GM18873 (cell line): Measurements from ENCODE around the gene LDLRAD1.
"Not testable (repeated sequence)": the region's sequence is repeated elsewhere in the genome, so short reads cannot be mapped to it uniquely, and the experiment has no call there.

Experiments
- ATAC-seq: cut with Tn5 transposase; IDR thresholded peaks from one replicate; pipeline ENCODE4 v1.9.1; 2021; ENCODE audit warnings: mild to moderate bottlenecking, moderate library complexity, moderate number of reproducible peaks; ENCODE audit not compliant: unreplicated experiment, low FRiP score

The LDLRAD1 gene

DNA sequence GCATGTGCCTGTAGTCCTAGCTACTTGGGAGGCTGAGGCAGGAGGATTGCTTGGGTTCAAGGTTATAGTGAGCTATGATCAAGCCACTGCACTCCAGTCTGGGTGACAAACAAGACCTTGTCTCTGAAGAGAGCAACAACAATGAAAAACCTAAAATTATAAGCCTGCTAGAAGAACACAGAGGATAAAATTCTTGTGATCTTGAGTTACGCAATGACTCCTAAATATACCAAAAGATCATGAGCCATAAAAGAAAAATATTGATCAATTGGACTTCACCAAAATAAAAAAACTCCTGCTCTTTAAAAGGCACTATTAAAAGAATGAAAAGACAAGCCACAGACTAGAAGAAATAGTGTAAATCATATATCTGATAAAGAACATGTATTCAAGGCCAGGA, 22.3 kb downstream of the LDLRAD1 start:
- ATAC-seq: no peak

DNA sequence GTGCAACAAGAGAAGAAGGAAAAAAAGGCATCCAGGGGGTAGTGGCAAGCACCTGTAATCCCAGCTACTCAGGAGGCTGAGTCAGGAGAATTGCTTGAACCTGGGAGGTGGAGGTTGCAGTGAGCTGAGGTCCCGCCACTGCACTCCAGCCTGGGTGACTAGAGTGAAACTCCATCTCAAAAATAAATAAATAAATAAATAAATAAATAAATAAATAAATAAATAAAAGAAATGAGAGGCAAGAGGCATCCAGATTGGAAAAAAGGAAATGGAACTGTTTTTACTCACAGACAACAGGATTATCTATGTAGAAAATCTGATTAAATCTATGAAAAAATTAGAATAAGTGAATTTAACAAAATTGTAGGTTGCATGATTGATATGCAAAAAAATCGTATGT, 23.5 kb downstream of the LDLRAD1 start:
- ATAC-seq: not testable (repeated sequence)

DNA sequence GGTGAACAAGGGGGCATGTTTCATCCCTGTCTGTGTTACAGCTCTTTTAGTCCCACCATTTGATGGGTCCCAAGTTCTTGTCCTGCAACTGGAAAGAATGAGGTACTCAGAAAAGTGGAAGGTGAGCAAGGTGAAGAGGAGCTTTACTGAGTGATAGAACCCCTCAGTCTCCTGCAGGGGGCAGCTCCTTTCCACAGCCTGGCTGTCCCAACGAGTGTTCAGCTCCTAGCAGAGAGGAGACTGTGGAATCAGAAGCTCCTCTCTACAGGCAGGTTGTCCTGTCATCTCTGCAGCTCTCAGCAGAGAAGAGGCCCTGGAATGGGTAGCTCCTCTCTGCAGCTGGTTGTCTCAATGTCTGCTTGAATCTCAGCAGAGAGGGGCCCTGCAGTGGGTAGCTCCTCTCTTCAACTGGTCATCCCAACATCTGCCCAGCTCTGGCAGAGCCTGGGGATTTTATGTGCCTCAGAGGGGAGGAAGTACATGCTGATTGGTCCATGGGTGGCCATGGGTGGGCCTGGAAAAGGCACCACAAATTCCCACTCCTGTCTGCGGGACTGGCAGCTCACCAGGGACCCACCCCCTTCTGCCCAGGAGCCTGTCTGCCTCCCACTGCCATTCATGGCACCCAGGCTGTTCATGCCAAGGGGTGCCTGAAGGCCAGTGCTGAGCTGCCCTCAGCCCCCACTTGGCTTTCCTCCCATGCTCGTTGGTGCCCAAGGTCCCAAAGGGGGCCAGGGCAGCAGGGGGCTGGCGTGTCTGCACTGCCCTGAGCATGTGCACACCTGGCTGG, 25.7 kb downstream of the LDLRAD1 start:
- ATAC-seq: no peak

DNA sequence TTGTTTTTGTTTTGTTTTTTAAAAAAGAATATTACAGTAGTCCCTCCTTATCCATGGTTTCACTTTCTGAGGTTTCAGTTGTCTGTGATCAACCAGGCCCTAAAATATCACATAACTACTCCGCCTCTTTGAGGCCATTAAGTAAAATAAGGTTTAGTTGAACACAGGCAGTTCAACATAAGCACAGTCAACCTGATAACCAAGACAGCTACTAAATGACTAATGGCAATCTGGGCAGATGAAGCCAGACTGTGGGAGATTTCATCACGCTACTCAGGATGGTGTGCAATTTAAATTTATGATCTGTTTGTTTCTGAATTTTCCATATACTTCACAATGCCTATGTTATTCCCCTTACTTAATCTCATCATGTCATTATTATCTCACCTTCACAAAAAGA, 30.1 kb downstream of the LDLRAD1 start:
- ATAC-seq: no peak

DNA sequence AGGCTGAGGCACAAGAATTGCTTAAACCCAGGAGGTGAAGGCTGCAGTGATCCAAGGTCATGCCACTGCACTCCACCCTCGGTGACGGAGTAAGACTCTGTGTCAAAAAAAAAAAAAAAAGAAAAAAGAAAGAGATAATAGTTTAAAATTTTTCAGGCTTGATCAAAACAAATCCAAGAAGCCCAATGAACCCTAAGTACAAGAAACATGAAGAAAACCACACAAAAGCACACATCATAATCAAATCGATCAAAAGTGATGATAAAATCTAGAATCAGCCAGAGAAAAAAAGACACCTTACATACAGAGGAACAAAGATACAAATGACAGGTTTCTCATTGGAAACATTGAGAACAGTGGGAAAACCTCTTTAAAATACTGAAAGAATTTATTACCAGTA, 31.5 kb downstream of the LDLRAD1 start:
- no peak for ATAC-seq

DNA sequence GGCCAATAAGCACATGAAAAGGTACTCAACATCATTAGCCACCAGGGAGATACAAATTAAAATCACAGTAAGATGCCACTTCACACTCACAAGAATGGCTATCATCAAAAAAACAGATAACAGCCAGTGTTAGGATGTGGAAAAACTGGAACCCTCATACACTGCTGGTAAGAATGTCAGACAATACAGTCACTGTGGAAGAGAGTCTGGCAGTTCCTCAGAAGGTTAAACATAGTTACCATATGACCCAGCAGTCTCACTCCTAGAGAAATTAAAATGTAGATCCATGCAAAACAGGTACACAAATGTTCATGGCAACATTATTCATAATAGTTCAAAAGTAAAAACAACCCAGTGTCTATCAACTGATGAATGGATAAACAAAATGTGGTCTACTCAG, 33.3 kb downstream of the LDLRAD1 start:
- no peak for ATAC-seq

DNA sequence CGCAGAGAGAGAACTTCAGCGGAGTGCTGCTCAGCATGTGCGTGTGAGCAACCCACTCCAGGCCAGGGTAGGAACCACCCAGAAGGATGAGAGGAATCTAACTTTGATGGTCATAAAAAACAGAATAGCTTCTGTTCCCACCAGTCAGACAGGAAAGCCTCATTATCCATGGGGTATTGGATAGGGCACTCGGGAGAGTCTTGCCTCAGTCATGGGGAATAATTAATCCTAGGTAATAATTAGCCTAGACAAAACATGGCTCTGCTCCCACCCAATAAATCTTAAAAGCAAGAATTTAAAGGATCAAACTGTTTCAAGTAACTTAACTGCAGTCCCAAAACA, 35.3 kb downstream of the LDLRAD1 start:
- no peak for ATAC-seq

DNA sequence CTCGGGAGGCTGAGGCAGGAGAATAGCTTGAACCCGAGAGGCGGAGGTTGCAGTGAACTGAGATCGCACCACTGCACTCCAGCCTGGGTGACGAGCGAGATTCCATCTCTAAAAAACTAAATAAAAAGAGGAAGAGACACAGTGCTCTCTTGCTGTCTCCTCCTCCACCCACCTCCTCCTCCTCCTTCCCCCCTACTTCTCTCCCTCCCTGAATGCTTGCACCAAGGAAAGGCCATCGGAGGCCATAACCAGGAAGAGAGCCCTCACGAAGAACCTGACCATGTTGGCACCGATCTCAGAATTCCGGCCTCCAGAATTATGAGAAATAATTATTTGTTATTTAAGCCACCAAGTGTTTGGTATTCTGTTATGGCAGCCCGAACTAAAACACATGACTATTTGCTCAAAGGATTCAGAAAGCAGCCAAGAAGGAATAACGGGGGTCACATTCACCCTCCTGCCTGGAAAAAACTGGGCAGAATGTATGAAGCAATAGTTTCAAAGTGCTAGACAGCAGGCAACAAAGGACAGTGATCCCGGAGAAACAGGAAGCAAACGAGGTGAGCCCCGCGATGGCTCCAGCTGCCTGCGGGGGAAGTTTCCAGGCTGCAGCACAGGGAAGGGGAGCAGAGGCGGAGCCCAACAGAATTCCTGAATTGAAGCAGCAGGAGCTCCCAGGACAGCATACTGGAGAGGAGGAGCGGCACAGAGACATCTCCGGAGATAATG, 35.8 kb downstream of the LDLRAD1 start:
- ATAC-seq: no peak

DNA sequence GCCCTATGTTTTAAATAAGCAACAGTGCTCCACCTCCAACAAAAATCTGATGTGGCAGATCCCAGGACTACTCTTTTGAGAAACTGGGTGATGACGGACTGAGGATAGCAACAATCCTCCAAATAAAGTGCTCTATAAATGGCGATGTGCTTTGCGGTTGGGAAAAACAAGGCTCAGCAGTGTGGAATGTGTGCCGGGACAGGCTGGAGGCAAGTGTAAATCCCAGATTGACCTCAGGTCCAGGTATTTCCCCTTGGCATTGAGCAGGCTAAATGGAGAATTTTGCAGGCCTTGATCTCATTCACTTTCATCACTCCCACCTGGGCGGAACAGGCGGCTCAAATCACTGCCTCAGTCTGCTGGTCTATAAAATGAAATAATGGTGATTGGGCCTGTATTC, 36.8 kb downstream of the LDLRAD1 start:
- no peak for ATAC-seq

DNA sequence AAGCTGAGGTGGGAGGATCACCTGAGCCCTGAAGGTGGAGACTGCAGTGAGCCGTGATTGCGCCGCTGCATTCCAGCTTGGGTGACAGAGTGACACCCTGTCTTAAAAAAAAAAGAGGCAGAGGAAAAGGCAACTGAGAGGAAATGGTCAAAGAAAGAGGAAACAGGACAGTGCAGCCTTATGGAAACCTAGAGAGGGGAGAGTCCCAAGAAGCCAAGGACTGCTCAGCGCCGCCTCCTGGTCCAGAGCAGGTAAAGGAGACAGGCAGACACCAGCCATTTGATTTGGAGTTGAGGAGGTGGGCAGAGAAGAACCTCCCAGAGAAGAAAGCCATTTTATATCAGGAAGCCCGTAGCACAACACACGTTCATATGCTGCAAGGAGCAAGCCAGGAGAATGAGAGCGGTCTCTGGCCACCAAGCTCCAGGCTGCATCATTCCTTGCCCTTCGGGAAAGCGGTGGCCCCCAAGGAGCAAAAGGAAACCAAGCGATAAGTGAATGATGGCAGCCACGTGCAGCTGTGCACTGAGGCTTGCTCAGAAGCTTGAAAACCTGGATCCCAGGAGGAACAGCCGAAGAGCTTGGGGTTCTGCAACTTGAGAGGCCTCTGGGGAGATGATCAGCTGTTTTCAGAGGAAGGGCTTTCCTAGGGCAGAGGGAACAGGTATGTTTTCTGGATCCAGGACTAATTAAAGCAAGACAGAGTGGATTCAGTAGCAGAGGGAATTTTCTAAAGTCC, 38.1 kb downstream of the LDLRAD1 start:
- no peak for ATAC-seq

DNA sequence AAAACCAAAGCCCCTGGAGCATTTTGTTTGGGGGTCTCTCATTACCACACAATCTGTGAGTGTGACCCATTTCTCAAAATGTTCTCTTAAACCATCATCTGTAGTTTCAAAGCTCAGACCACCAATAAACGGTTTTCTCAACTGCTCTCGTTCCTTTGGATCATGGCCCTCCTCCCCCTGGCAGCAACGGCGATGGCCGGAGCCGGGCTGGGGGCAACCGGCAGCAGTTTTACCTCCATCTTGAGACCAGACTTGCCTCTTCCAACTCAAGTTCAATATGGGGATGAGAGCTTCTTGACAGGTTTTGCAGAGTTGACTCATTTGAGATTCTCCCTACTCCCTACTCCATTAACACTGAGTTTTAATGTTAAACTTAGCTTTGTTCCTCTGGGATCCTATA, 42.1 kb downstream of the LDLRAD1 start:
- ATAC-seq: no peak

DNA sequence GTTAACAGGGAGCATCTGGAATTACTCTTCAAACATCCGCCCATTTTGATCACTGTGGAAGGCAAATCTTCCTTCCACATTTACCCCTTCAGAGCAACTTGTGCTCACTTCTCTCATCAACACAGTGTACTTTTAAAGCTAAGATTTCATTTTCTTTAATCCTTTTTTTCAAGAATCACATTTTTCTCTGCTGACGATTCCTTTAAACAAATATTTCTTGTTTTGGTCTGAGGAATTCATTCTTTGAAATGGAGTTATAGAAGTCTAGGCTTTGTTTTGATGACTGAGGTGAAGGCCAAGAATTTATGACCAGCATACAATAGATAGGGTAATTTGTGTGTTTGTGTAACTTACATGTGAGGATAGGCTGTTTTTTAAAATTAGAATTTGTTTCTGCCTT, 46.3 kb downstream of the LDLRAD1 start:
- ATAC-seq: no peak

DNA sequence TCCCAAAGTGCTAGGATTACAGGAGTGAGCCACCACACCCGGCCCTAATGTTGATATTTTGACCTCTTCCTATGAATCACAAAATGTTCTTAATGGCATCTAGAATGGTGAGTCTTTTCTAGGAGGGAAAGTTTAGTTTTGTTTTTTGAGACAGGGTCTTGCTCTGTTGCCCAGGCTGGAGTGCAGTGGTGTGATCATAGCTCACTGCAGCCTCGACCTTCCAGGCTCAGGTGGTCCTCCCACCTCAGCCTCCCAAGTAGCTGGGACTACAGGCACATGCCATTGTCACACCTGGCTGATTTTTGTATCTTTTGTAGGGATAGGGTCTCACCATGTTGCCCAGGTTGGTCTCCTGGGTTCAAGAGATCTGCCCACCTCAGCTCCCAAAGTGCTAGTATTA, 48.7 kb downstream of the LDLRAD1 start:
- ATAC-seq: not testable (repeated sequence)

DNA sequence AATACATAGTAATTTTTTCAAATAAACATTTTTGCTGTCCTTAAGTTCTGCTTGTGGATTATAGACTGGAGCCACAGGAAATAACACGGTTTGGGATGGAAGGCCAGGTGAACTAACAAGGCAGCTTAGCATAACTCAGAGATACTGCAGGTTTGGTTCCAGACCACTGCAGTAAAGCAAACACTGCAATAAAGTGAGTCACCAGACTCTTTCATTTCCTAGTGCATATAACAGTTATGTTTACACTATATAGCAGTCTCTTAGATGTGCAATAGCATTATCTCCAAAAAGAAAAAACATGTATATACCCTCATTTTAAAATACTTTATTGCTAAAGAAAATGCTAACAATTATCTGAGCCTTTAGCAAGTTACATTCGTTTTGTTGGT, 49.9 kb downstream of the LDLRAD1 start:
- no peak for ATAC-seq

DNA sequence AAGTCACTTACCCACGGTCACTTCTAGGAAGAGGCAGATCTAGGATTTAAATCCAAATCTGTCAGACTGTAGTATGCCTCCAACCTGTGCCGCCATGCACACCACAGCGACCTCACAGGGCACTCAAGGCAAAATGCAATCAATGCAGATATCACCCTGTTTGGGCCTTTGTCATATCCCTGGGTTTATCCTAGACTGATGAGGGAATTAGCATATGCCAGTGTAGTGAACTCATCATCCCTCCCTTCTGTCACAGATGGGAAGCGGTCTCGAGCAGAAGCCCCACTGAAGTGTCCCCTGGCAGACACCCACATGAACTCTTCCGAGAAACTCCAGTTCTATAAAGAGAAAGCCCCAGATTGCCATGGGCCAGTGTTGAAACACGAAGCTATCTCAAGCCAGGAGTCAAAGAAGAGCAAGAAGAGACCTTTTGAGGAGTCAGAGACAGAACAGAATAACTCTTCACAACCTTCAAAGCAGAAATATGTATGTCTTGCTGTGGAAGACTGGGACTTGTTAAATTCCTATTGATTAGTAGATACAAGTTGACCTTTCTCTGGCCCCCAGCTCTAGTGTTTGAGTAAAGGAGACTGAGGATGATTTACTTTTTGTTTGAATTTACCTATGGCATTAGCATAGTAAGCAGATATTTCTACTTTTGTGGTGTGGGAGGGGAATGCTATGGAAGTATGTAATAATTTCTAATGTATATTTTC, 50.4 kb downstream of the LDLRAD1 start:
- no peak for ATAC-seq

DNA sequence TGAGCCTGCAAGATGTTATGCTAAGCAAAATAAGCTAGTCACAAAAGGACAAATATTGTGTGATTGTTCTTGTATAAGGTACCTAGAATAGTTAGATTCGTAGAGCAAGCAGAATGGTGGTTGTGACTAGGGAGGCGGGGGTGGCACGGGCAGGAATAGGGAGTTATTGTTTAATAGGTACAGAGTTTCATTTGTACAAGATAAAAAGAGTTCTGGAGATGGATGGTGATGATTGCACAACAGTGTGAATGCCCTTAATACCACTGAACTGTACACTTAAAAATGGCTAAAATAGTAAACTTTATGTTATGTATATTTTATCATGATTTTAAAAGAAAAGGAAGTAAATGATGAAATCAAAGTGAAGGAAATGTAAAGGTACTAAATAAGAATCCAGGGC, 51.2 kb downstream of the LDLRAD1 start:
- no peak for ATAC-seq

DNA sequence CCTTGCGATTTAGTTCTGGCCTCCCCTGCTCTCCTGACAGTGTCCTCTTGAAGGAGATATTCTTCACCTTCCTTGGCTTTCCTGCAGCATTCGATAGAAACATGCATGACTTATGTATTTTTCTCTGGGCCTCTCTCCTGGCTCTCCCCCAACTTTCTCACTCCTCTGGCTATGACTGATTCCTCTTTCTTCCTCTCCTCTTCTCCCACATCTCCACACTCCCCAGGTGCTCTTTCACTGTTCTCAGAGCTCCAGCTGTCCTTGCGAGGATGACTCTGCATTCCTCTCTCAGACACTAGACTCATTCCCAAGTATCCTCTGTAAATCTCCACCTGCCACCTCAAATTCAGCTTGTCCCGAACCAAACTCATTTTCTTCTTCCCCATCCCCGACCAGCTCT, 53.9 kb downstream of the LDLRAD1 start:
- ATAC-seq: no peak

DNA sequence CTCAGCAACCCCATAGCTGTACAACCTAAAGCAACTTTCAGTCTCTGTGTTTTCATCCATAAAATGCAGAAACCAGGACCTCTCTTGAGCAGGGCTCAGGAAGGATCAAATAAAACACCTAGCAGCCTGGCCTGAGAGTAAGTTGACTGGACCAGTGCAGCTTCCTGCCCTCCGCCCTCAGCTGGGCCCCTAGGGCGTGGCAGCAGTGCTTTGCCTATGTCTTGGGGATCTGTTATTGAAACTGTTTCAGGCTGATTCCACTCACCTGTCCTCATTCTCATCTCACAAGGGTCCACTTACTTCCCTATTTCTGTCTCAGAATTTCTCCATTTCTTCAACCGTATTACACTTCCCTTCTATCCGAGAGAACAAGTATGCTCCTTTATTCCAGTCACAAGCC, 54.5 kb downstream of the LDLRAD1 start:
- no peak for ATAC-seq

DNA sequence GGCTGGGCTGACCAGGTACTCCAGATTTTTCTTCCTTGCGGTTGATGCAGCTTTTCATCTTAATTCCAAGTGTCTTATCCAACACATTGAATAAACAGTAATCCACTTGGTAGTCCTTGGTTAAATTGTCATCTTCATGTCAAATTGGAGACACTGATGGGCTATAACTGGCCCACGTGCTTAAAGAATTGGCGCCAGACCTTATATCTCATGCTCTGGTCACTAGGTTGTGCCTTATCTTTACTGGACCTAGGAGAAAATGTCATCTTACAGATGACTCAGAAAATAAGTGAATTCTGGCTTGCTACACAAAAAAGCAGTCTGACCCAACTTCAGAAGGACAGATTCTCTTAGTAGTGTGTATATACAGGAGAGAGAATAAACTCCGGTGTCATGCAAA, 55.6 kb downstream of the LDLRAD1 start:
- ATAC-seq: no peak

DNA sequence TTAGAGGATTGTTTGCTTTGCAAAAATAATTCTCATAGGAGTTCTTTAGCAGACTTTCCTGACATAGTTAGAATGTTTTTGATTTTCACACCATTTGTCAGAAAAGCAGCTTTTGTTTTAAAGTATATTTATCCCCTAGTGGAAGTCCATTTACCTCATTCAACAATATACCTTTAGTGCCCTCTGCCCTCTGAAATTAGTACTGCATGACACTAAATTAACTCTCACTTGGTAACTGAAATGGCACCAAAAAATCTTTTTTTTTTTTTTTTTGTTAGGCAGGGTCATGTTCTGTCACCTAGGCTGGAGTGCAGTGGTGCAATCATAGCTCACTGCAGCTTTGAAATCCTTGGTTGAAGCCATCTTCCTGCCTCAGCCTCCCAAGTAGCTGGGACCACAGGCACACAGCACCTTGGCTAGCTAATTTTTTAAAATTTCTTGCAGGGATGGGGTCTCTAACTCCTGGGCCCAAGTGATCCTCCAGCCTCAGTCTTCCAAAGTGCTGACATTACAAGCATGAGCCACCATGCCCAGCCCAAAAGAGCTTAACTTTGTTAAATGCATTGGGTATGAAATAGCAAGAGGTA, 58.2 kb downstream of the LDLRAD1 start:
- ATAC-seq: no peak
